NCI-H748 treated with DMSO at 0.1 percent for 48 hours (cell line): ENCODE results near the gene FAM186B.
A peak's percentile ranks its signal among the peaks of the same experiment; 100 is the strongest.

Experiments used
- DNase-seq: peaks from one replicate; lab custom pipeline; 2025; lab: John Stamatoyannopoulos, UW

The FAM186B gene

GRCh38 chr12:49609059-49609874, 3.8 kb upstream of the FAM186B start:
- DNase-seq, result no peak

- no peak for DNase-seq
Measured at GRCh38 chr12:49604856-49605255, 583 bp downstream of the FAM186B start.

- no peak for DNase-seq
Measured at GRCh38 chr12:49603721-49604120, 1.7 kb downstream of the FAM186B start.

GRCh38 chr12:49599961-49600360, 5.5 kb downstream of the FAM186B start:
- no peak for DNase-seq

GRCh38 chr12:49598527-49598926, 6.9 kb downstream of the FAM186B start:
- DNase-seq, result no peak

GRCh38 chr12:49588721-49589516, 16.5 kb downstream of the FAM186B start:
- DNase-seq, result no peak

GRCh38 chr12:49588281-49588680, 17.2 kb downstream of the FAM186B start:
- DNase-seq, result no peak

GRCh38 chr12:49587174-49587908, 18.1 kb downstream of the FAM186B start:
- no peak for DNase-seq

GRCh38 chr12:49585477-49586459, 19.7 kb downstream of the FAM186B start:
- no peak for DNase-seq

- DNase-seq, result no peak
Measured at GRCh38 chr12:49584591-49584990, 20.8 kb downstream of the FAM186B start.

- no peak for DNase-seq
Measured at GRCh38 chr12:49583366-49584094, 21.9 kb downstream of the FAM186B start.

GRCh38 chr12:49582850-49583249, 22.6 kb downstream of the FAM186B start:
- no peak for DNase-seq

- DNase-seq, result no peak
Measured at GRCh38 chr12:49582201-49582600, 23.2 kb downstream of the FAM186B start.

GRCh38 chr12:49580572-49581535, 24.6 kb downstream of the FAM186B start:
- DNase-seq, result peak; percentile 58

GRCh38 chr12:49578471-49579112, 26.8 kb downstream of the FAM186B start:
- DNase-seq, result no peak

- no peak for DNase-seq
Measured at GRCh38 chr12:49577589-49578315, 27.7 kb downstream of the FAM186B start.

- no peak for DNase-seq
Measured at GRCh38 chr12:49568442-49569162, 36.8 kb downstream of the FAM186B start.
